Stomach (tissue), 4 donors: ENCODE measurements around the gene SORCS1.

ENCODE experiments used
- CTCF ChIP-seq, 7 experiments: fragments of 450-650 bp in 4 of 7; fragments of 200-600 bp in 3 of 7; sonication (generic) in 3 of 7; IDR thresholded peaks; one replicate each; pipeline ENCODE4 v1.5.1; 2016 to 2019; ENCODE audit warnings: antibody characterized with exemption in 7 of 7, control low read depth in 2 of 7, mild to moderate bottlenecking in 1 of 7
- EP300 ChIP-seq: sonication (generic); formaldehyde crosslinking; IDR thresholded peaks from one replicate; pipeline ENCODE4 v1.6.1; 2017; ENCODE audit warnings: antibody characterized with exemption
- POLR2A ChIP-seq, 4 donors: fragments of 450-650 bp; IDR thresholded peaks; one replicate each; pipeline ENCODE4 v1.6.1; 2016; ENCODE audit warnings: antibody characterized with exemption in 4 of 4, control low read depth in 2 of 4, mild to moderate bottlenecking in 1 of 4, moderate library complexity in 1 of 4
- POLR2AphosphoS5 ChIP-seq, 3 donors: sonication (generic); formaldehyde crosslinking; IDR thresholded peaks; one replicate each; pipeline ENCODE4 v1.6.1; 2016; ENCODE audit warnings: antibody characterized with exemption in 3 of 3

DNA sequence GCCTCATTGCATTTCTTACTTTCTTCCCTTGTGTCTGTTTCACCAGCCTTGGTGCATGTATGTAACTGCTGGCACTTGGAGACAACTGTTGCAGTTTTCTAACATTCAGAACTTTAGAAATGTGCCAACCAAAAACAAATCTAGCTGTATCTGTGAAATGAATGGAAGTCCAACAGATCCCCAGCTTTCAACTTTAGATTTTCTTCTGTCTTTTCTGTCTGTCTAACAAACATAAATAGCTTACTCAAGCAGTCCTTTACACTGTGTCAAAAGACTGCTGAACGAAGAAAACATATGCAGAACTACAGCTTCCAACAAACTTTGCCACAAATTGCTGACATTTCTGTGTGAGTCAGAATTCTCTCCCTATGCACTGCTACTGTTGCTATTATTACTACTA is 30.9 kb downstream of the SORCS1 start:
- TF ChIP-seq CTCF (IDR thresholded peaks at IDR 0.05) = no peak
- TF ChIP-seq POLR2AphosphoS5 (IDR thresholded peaks at IDR 0.05) = no peak
- TF ChIP-seq EP300 = no peak
- no peak for TF ChIP-seq POLR2A (IDR thresholded peaks at IDR 0.05)
